H9 (cell line): Measurements from ENCODE around the gene PTCH1. TPM values are rescaled to one million over a fixed set of nuclear protein-coding genes. Genes with fewer than 3 reads are reported as not detected.

Experiments used
- DNase-seq: peaks from one replicate; pipeline ENCODE4 v3.0.0-alpha.2; 2017
- H2AFZ ChIP-seq: one replicate; pipeline ENCODE4 v1.6.1; 2013; ENCODE audit warnings: mild to moderate bottlenecking, low read length, control low read depth, moderate library complexity
- H2AK5ac ChIP-seq: 2 replicates; pipeline ENCODE4 v1.6.1; 2013; ENCODE audit warnings: low read length, control low read depth, mixed read lengths; ENCODE audit not compliant: insufficient read length
- H2BK120ac ChIP-seq: one replicate; pipeline ENCODE4 v1.6.1; 2013; ENCODE audit warnings: low read depth, mild to moderate bottlenecking, low read length, control low read depth, inconsistent platforms; ENCODE audit not compliant: poor library complexity, severe bottlenecking
- H2BK12ac ChIP-seq: 2 replicates; pipeline ENCODE4 v1.6.1; 2013; ENCODE audit warnings: low read length, control low read depth, mixed read lengths, low read depth; ENCODE audit not compliant: insufficient read length
- H2BK15ac ChIP-seq: 2 replicates; pipeline ENCODE4 v1.6.1; 2013; ENCODE audit warnings: low read depth, low read length, control low read depth
- H2BK20ac ChIP-seq: one replicate; pipeline ENCODE4 v1.6.1; 2013; ENCODE audit warnings: low read depth, mild to moderate bottlenecking, low read length, control low read depth, inconsistent platforms; ENCODE audit not compliant: poor library complexity, severe bottlenecking
- H2BK5ac ChIP-seq: 2 replicates; pipeline ENCODE4 v1.6.1; 2013; ENCODE audit warnings: low read length, control low read depth, mixed read lengths; ENCODE audit not compliant: insufficient read length
- H3K14ac ChIP-seq: 2 replicates; pipeline ENCODE4 v1.6.1; 2013; ENCODE audit warnings: low read length, control low read depth; ENCODE audit not compliant: insufficient read depth
- H3K18ac ChIP-seq: 2 replicates; pipeline ENCODE4 v1.6.1; 2013; ENCODE audit warnings: low read depth, mild to moderate bottlenecking, mixed read lengths, low read length, control low read depth; ENCODE audit not compliant: insufficient read length
- H3K23ac ChIP-seq: 2 replicates; pipeline ENCODE4 v1.6.1; 2013; ENCODE audit warnings: low read length, control low read depth, mixed read lengths, low read depth; ENCODE audit not compliant: insufficient read length
- H3K23me2 ChIP-seq: 2 replicates; pipeline ENCODE4 v1.6.1; 2013; ENCODE audit warnings: low read depth, mild to moderate bottlenecking, mixed read lengths, low read length, control low read depth; ENCODE audit not compliant: insufficient read length, poor library complexity, severe bottlenecking
- H3K27ac ChIP-seq: 2 replicates; pipeline ENCODE4 v1.5.1; 2013; ENCODE audit warnings: low read length, control low read depth, mixed read lengths, low read depth; ENCODE audit not compliant: insufficient read length
- H3K27me3 ChIP-seq: 2 replicates; pipeline ENCODE4 v1.6.1; 2013; ENCODE audit warnings: low read length, control low read depth, inconsistent platforms; ENCODE audit not compliant: insufficient read depth
- H3K4ac ChIP-seq: 2 replicates; pipeline ENCODE4 v1.6.1; 2013; ENCODE audit warnings: low read depth, mild to moderate bottlenecking, control low read depth, inconsistent platforms, low read length, moderate library complexity
- H3K4me1 ChIP-seq: 2 replicates; pipeline ENCODE4 v1.6.1; 2013; ENCODE audit warnings: low read length, control low read depth, inconsistent platforms; ENCODE audit not compliant: insufficient read depth
- H3K4me2 ChIP-seq: 2 replicates; pipeline ENCODE4 v1.6.1; 2013; ENCODE audit warnings: low read length, control low read depth, mixed read lengths; ENCODE audit not compliant: insufficient read length, insufficient read depth
- H3K56ac ChIP-seq: 2 replicates; pipeline ENCODE4 v1.6.1; 2013; ENCODE audit warnings: low read depth, mild to moderate bottlenecking, mixed read lengths, low read length, control low read depth; ENCODE audit not compliant: insufficient read length
- H3K79me1 ChIP-seq: 2 replicates; pipeline ENCODE4 v1.6.1; 2013; ENCODE audit warnings: low read depth, mild to moderate bottlenecking, moderate library complexity, low read length, control low read depth, inconsistent platforms; ENCODE audit not compliant: insufficient read depth, poor library complexity, severe bottlenecking
- H3K79me2 ChIP-seq: 2 replicates; pipeline ENCODE4 v1.6.1; 2013; ENCODE audit warnings: low read length, control low read depth, inconsistent platforms; ENCODE audit not compliant: insufficient read depth
- H3K9ac ChIP-seq: 2 replicates; pipeline ENCODE4 v1.6.1; 2013; ENCODE audit warnings: low read length, control low read depth, mixed read lengths; ENCODE audit not compliant: insufficient read length; ENCODE audit errors: extremely low read depth
- H3K9me3 ChIP-seq: one replicate; pipeline ENCODE4 v1.6.1; 2013; ENCODE audit warnings: low read depth, low read length, inconsistent platforms; ENCODE audit not compliant: control insufficient read depth
- H3T11ph ChIP-seq: one replicate; pipeline ENCODE4 v1.6.1; 2013; ENCODE audit warnings: mild to moderate bottlenecking, low read length, control low read depth, inconsistent platforms
- H4K20me1 ChIP-seq: one replicate; pipeline ENCODE4 v1.6.1; 2013; ENCODE audit not compliant: control insufficient read depth, insufficient read length, insufficient read depth
- H4K5ac ChIP-seq: 2 replicates; pipeline ENCODE4 v1.6.1; 2013; ENCODE audit warnings: low read depth, mild to moderate bottlenecking, mixed read lengths, low read length, control low read depth; ENCODE audit not compliant: insufficient read length
- H4K8ac ChIP-seq: replicated peaks from 2 replicates; pipeline ENCODE4 v1.6.1; 2013; ENCODE audit warnings: low read length, control low read depth, mixed read lengths, low read depth; ENCODE audit not compliant: insufficient read length
- H4K91ac ChIP-seq: 2 replicates; pipeline ENCODE4 v1.6.1; 2013; ENCODE audit warnings: low read depth, mild to moderate bottlenecking, moderate library complexity, mixed read lengths, low read length, control low read depth; ENCODE audit not compliant: insufficient read length
- H3K27ac Mint-ChIP-seq, 3 experiments: 2 replicates in 2 of 3; 3 replicates in 1 of 3; pipeline ENCODE4 v1.8.0; 2020 to 2021; ENCODE audit warnings: mixed read lengths in 3 of 3, mild to moderate bottlenecking in 1 of 3, moderate library complexity in 1 of 3
- H3K27me3 Mint-ChIP-seq: 2 replicates; pipeline ENCODE4 v1.8.0; 2021; ENCODE audit warnings: low read depth, mild to moderate bottlenecking, moderate library complexity, mixed read lengths
- H3K36me3 Mint-ChIP-seq, 3 experiments: 2 replicates in 2 of 3; 3 replicates in 1 of 3; pipeline ENCODE4 v1.8.0; 2020 to 2021; ENCODE audit warnings: low read depth in 3 of 3, mixed read lengths in 3 of 3; ENCODE audit not compliant: insufficient read depth in 1 of 3
- H3K4me1 Mint-ChIP-seq, 2 experiments: 2 replicates each; pipeline ENCODE4 v1.8.0; 2020; ENCODE audit warnings: mixed read lengths in 2 of 2
- H3K4me3 Mint-ChIP-seq, 2 experiments: 2 replicates in 1 of 2; 3 replicates in 1 of 2; pipeline ENCODE4 v1.8.0; 2020 to 2021; ENCODE audit warnings: mild to moderate bottlenecking in 2 of 2, mixed read lengths in 2 of 2, moderate library complexity in 1 of 2
- H3K9me3 Mint-ChIP-seq, 2 experiments: 2 replicates in 1 of 2; 3 replicates in 1 of 2; pipeline ENCODE4 v1.8.0; 2020; ENCODE audit warnings: mild to moderate bottlenecking in 2 of 2, mixed read lengths in 2 of 2, moderate library complexity in 1 of 2
- WGBS: extraction: QIAGEN DNeasy Blood & Tissue Kit; methylation state at CpG from one replicate; pipeline ENCODE4 v1.1.7; 2013; ENCODE audit warnings: missing lambda C conversion rate, low lambda C conversion rate, mixed read lengths; ENCODE audit not compliant: insufficient read length; ENCODE audit errors: extremely low coverage; 5-methylcytosine and 5-hydroxymethylcytosine counted together
- total RNA-seq: library from RNA; stranded (reverse); gene quantifications from 2 replicates; pipeline ENCODE4 v1.2.1, GENCODE V29; 2021
- TF ChIP-seq, protein P1 (sequence below): fragments of 200-600 bp; sonication (generic); conservative IDR thresholded peaks from 3 replicates; pipeline ENCODE4 v1.8.0; 2021; ENCODE audit warnings: antibody characterized with exemption, mild to moderate bottlenecking

Gene PTCH1
- total RNA-seq, 1 experiment from 2014 or later, result 9.1 TPM

DNA sequence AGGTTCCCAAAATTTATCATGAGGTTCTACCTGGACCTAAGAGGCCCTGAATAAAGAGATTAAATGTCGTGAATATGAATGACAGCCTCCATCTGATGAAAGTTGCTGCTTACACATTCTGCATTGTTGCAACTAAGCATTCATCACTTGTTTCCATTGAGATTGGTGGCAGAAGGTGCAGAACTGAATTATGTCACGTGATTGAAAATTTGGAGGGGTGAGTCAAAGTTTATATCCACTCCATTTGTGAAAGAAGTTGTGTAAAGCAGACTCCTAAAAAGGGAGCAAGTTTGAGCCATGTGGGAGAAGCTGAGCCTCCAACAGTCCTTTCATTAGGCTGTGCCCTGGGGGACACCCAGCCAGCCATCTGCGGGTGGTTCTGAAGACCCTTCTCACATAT is 4.9 kb upstream of the PTCH1 start:
- Histone ChIP-seq H3K27me3 (peaks cover 21% of the 10 kb centered on the region), H3K4me2 (no peak overlapping the region), H3K9me3 (no peaks in the 10 kb centered on the region), H3K4ac (no peak overlapping the region), H3K4me1 (no peaks in the 10 kb centered on the region), H4K20me1 (no peaks in the 10 kb centered on the region), H4K91ac (no peak overlapping the region), H3K23me2 (peaks cover 6% of the 10 kb centered on the region), H3K14ac (no peak overlapping the region), H3K9ac (no peak overlapping the region), H3K79me1 (no peaks in the 10 kb centered on the region), H2BK120ac (no peak overlapping the region), H3K23ac (no peak overlapping the region), H2BK12ac (no peak overlapping the region), H3K27ac (no peak overlapping the region), H3T11ph (no peak overlapping the region), H4K8ac (no peak overlapping the region), H3K56ac (no peak overlapping the region), H2BK20ac (no peak overlapping the region), H3K79me2 (no peaks in the 10 kb centered on the region), H2AFZ (no peak overlapping the region), H2AK5ac (no peak overlapping the region), H4K5ac (no peak overlapping the region), H3K18ac (no peak overlapping the region), H2BK15ac (no peak overlapping the region), H2BK5ac (no peak overlapping the region)
- Mint-ChIP-seq H3K4me1 (peaks cover 7 to 11% of the 10 kb centered on the region in 2 experiments), H3K27ac (no peak overlapping the region), H3K27me3 (peaks cover 84% of the 10 kb centered on the region), H3K36me3 (peaks cover 0 to 3% (median 0%) of the 10 kb centered on the region in 3 experiments; a peak in 2 of 7 replicates), H3K4me3 (no peak overlapping the region), H3K9me3 (peaks cover 0 to 8% of the 10 kb centered on the region in 2 experiments; a peak in 1 of 5 replicates)
- TF ChIP-seq, protein P1, sequence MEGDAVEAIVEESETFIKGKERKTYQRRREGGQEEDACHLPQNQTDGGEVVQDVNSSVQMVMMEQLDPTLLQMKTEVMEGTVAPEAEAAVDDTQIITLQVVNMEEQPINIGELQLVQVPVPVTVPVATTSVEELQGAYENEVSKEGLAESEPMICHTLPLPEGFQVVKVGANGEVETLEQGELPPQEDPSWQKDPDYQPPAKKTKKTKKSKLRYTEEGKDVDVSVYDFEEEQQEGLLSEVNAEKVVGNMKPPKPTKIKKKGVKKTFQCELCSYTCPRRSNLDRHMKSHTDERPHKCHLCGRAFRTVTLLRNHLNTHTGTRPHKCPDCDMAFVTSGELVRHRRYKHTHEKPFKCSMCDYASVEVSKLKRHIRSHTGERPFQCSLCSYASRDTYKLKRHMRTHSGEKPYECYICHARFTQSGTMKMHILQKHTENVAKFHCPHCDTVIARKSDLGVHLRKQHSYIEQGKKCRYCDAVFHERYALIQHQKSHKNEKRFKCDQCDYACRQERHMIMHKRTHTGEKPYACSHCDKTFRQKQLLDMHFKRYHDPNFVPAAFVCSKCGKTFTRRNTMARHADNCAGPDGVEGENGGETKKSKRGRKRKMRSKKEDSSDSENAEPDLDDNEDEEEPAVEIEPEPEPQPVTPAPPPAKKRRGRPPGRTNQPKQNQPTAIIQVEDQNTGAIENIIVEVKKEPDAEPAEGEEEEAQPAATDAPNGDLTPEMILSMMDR, result no peak
- DNase-seq, result no peak
- no CpG with 5 or more reads among the region's 3 CpGs for WGBS
